Glutamatergic neuron (in vitro differentiated cells): Measurements from ENCODE around the gene SHISA5. TPM values are rescaled to one million over a fixed set of nuclear protein-coding genes. Genes with fewer than 3 reads are reported as not detected.

Experiments used
- DNase-seq: peaks from one replicate; pipeline ENCODE4 v3.0.0; 2022
- H3K27ac Mint-ChIP-seq: one replicate; pipeline ENCODE4 v1.8.0; 2020; ENCODE audit warnings: mild to moderate bottlenecking, mixed read lengths, inconsistent platforms; ENCODE audit not compliant: unreplicated experiment
- H3K27me3 Mint-ChIP-seq: one replicate; pipeline ENCODE4 v1.8.0; 2020; ENCODE audit warnings: mild to moderate bottlenecking, moderate library complexity, mixed read lengths, inconsistent platforms; ENCODE audit not compliant: unreplicated experiment
- H3K36me3 Mint-ChIP-seq: one replicate; pipeline ENCODE4 v1.8.0; 2020; ENCODE audit warnings: mild to moderate bottlenecking, mixed read lengths, inconsistent platforms; ENCODE audit not compliant: unreplicated experiment
- H3K4me1 Mint-ChIP-seq: one replicate; pipeline ENCODE4 v1.8.0; 2020; ENCODE audit warnings: mild to moderate bottlenecking, low read depth, mixed read lengths, inconsistent platforms; ENCODE audit not compliant: unreplicated experiment
- H3K4me3 Mint-ChIP-seq: one replicate; pipeline ENCODE4 v1.8.0; 2020; ENCODE audit warnings: mild to moderate bottlenecking, mixed read lengths, inconsistent platforms; ENCODE audit not compliant: unreplicated experiment
- H3K9me3 Mint-ChIP-seq: one replicate; pipeline ENCODE4 v1.8.0; 2020; ENCODE audit warnings: mild to moderate bottlenecking, moderate library complexity, mixed read lengths, inconsistent platforms; ENCODE audit not compliant: unreplicated experiment
- total RNA-seq: library from RNA; stranded (reverse); fragmentation: NEBNext Ultra II Directional; extraction: Animal tissue kit (Norgen Biotek cat#: 25700); gene quantifications from one replicate; pipeline ENCODE4 v1.2.1, GENCODE V29; 2021; ENCODE audit not compliant: unreplicated experiment
- TF ChIP-seq, protein P1 (sequence below): fragments of 200-600 bp; sonication (generic); IDR thresholded peaks from one replicate; pipeline ENCODE4 v1.5.0; 2021; ENCODE audit not compliant: partially characterized antibody, unreplicated experiment

The SHISA5 gene
- total RNA-seq, 1 donor from 2014 or later, result 261 TPM

- H3K4me1 Mint-ChIP-seq, result peaks cover 9% of the 10 kb centered on the region
- DNase-seq, result peak; percentile 92
- peak overlapping the region; percentile 78 for H3K27ac Mint-ChIP-seq
- TF ChIP-seq, protein P1, sequence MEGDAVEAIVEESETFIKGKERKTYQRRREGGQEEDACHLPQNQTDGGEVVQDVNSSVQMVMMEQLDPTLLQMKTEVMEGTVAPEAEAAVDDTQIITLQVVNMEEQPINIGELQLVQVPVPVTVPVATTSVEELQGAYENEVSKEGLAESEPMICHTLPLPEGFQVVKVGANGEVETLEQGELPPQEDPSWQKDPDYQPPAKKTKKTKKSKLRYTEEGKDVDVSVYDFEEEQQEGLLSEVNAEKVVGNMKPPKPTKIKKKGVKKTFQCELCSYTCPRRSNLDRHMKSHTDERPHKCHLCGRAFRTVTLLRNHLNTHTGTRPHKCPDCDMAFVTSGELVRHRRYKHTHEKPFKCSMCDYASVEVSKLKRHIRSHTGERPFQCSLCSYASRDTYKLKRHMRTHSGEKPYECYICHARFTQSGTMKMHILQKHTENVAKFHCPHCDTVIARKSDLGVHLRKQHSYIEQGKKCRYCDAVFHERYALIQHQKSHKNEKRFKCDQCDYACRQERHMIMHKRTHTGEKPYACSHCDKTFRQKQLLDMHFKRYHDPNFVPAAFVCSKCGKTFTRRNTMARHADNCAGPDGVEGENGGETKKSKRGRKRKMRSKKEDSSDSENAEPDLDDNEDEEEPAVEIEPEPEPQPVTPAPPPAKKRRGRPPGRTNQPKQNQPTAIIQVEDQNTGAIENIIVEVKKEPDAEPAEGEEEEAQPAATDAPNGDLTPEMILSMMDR, result peak; percentile 95
- peaks cover 6% of the 10 kb centered on the region for H3K9me3 Mint-ChIP-seq
- no peaks in the 10 kb centered on the region for H3K27me3 Mint-ChIP-seq
- H3K4me3 Mint-ChIP-seq, result no peak overlapping the region
- H3K36me3 Mint-ChIP-seq, result no peaks in the 10 kb centered on the region
These were observed 45.0 kb upstream of the SHISA5 start for GRCh38 chr3:48548729-48549705.

DNA sequence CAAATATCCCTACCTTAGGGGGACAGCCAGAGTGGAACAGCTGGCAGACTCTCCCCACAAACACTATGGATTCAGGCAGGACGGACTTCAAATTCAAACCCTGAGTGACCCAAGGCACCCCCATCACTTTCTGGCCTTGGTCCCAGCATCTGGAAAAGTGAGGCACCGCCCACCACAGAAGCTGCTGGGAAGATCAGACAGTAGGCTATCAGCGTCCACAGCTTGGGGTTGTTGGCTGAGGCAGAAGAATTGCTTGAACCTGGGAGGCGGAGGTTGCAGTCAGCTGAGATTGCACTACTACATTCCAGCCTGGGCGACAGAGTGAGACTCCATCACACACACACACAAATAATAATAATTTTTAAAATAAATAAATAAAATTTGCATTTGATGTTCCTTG is 44.2 kb upstream of the SHISA5 start:
- H3K4me1 Mint-ChIP-seq, result peaks cover 16% of the 10 kb centered on the region
- peaks cover 11% of the 10 kb centered on the region for H3K9me3 Mint-ChIP-seq
- TF ChIP-seq, protein P1, result no peak
- peak overlapping the region; percentile 75 for H3K27ac Mint-ChIP-seq
- peaks cover 6% of the 10 kb centered on the region for H3K27me3 Mint-ChIP-seq
- H3K4me3 Mint-ChIP-seq, result no peak overlapping the region
- DNase-seq, result no peak
- no peaks in the 10 kb centered on the region for H3K36me3 Mint-ChIP-seq

- H3K9me3 Mint-ChIP-seq, result peaks cover 15% of the 10 kb centered on the region
- no peak overlapping the region for H3K27ac Mint-ChIP-seq
- TF ChIP-seq, protein P1, result no peak
- H3K36me3 Mint-ChIP-seq, result peaks cover 6% of the 10 kb centered on the region
- peaks cover 8% of the 10 kb centered on the region for H3K27me3 Mint-ChIP-seq
- H3K4me3 Mint-ChIP-seq, result no peak overlapping the region
- DNase-seq, result no peak
- peaks cover 25% of the 10 kb centered on the region for H3K4me1 Mint-ChIP-seq
These were observed 42.3 kb upstream of the SHISA5 start for GRCh38 chr3:48546203-48546829.

DNA sequence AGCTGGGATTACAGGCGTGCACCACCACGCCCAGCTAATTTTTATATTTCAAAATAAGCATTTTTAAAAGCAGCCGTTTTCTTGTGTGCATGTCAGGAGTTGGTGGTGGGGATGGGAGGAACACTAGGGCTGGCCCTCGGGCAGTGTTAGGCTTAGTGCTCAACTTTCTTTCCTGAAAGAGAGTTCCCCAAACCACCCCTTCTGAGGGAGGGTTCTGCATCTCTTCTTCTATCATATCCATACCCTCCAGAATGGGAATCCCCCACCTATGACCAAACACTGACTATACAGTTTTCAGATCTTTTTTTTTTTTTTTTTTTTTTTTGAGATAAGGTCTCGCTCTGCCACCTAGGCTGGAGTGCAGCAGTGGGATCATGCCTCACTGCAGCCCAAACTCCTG is 40.2 kb upstream of the SHISA5 start:
- TF ChIP-seq, protein P1, result no peak
- H3K27ac Mint-ChIP-seq, result peak overlapping the region; percentile 38
- DNase-seq, result no peak
- peaks cover 8% of the 10 kb centered on the region for H3K27me3 Mint-ChIP-seq
- H3K36me3 Mint-ChIP-seq, result peaks cover 6% of the 10 kb centered on the region
- no peak overlapping the region for H3K4me3 Mint-ChIP-seq
- H3K9me3 Mint-ChIP-seq, result peaks cover 13% of the 10 kb centered on the region
- peaks cover 28% of the 10 kb centered on the region for H3K4me1 Mint-ChIP-seq
